Subcutaneous abdominal adipose tissue (tissue), 5 donors: ENCODE measurements around the gene KAZN.

Source experiments
- H3K27ac ChIP-seq: one replicate; pipeline ENCODE4 v1.7.0; 2013; ENCODE audit warnings: low read depth, mild to moderate bottlenecking, inconsistent platforms, low read length, moderate library complexity
- H3K27me3 ChIP-seq, 5 donors: one replicate each; pipeline ENCODE4 v1.7.0; 2013; ENCODE audit warnings: low read length in 5 of 5, inconsistent platforms in 1 of 5; ENCODE audit not compliant: control insufficient read depth in 5 of 5, insufficient read depth in 4 of 5
- H3K36me3 ChIP-seq, 5 donors: one replicate each; pipeline ENCODE4 v1.7.0; 2013; ENCODE audit warnings: low read length in 5 of 5; ENCODE audit not compliant: control insufficient read depth in 5 of 5, insufficient read depth in 5 of 5
- H3K4me1 ChIP-seq, 5 donors: one replicate each; pipeline ENCODE4 v1.7.0; 2013; ENCODE audit warnings: low read length in 5 of 5, mild to moderate bottlenecking in 3 of 5, moderate library complexity in 1 of 5; ENCODE audit not compliant: control insufficient read depth in 5 of 5, insufficient read depth in 5 of 5
- H3K4me3 ChIP-seq, 5 donors: one replicate each; pipeline ENCODE4 v1.7.0; 2013; ENCODE audit warnings: low read length in 5 of 5, low read depth in 1 of 5
- H3K9ac ChIP-seq, 5 donors: one replicate each; pipeline ENCODE4 v1.7.0; 2013; ENCODE audit warnings: low read length in 5 of 5, mild to moderate bottlenecking in 4 of 5, moderate library complexity in 3 of 5
- H3K9me3 ChIP-seq, 5 donors: one replicate each; pipeline ENCODE4 v1.7.0; 2013; ENCODE audit warnings: low read length in 5 of 5; ENCODE audit not compliant: control insufficient read depth in 5 of 5
- donor health status: healthy.
- donor health status: healthy.
- donor health status: healthy.
- donor health status: healthy.
- donor health status: healthy.

The KAZN gene

GRCh38 chr1:14924455-14925331 is 326.2 kb downstream of the KAZN start:
- peak overlapping the region; percentile 71 to 81 (median 74) for H3K4me3 ChIP-seq
- peak overlapping the region in 3 of 5 donors; percentile 33 to 74 (median 42) for H3K9ac ChIP-seq
- peaks cover 0 to 2% (median 0%) of the 10 kb centered on the region in 5 donors for H3K27me3 ChIP-seq

GRCh38 chr1:14925336-14926136 is 327.1 kb downstream of the KAZN start:
- peaks cover 7 to 48% (median 38%) of the 10 kb centered on the region in 5 donors for H3K4me1 ChIP-seq
- peak overlapping the region in 2 of 5 donors; percentile 33 to 74 for H3K9ac ChIP-seq
- no peaks in the 10 kb centered on the region for H3K36me3 ChIP-seq
- H3K9me3 ChIP-seq, result no peaks in the 10 kb centered on the region
- H3K27me3 ChIP-seq, result peaks cover 0 to 2% (median 0%) of the 10 kb centered on the region in 5 donors
- peak overlapping the region; percentile 71 to 81 (median 74) for H3K4me3 ChIP-seq
- no peak overlapping the region for H3K27ac ChIP-seq

More at GRCh38 chr1:14924455-14925331, 326.2 kb downstream of the KAZN start:
- Histone ChIP-seq H3K4me1 (peaks cover 3 to 40% (median 29%) of the 10 kb centered on the region in 5 donors), H3K36me3 (no peaks in the 10 kb centered on the region), H3K9me3 (no peaks in the 10 kb centered on the region), H3K27ac (no peak overlapping the region)

- no peak overlapping the region for H3K9ac ChIP-seq
- H3K9me3 ChIP-seq, result no peaks in the 10 kb centered on the region
- H3K4me1 ChIP-seq, result peaks cover 10 to 48% (median 43%) of the 10 kb centered on the region in 5 donors
These were observed 327.7 kb downstream of the KAZN start for GRCh38 chr1:14926229-14926628.

GRCh38 chr1:14926818-14927575 is 328.5 kb downstream of the KAZN start:
- Histone ChIP-seq H3K27ac (no peak overlapping the region), H3K4me3 (no peak overlapping the region), H3K9ac (no peak overlapping the region)

More at GRCh38 chr1:14926229-14926628, 327.7 kb downstream of the KAZN start:
- no peaks in the 10 kb centered on the region for H3K36me3 ChIP-seq
- no peak overlapping the region for H3K4me3 ChIP-seq
- no peak overlapping the region for H3K27ac ChIP-seq
- H3K27me3 ChIP-seq, result peaks cover 0 to 2% (median 0%) of the 10 kb centered on the region in 5 donors

GRCh38 chr1:14928412-14928811 is 329.9 kb downstream of the KAZN start:
- H3K27ac ChIP-seq, result no peak overlapping the region
- H3K4me1 ChIP-seq, result peaks cover 12 to 51% (median 41%) of the 10 kb centered on the region in 5 donors
- peaks cover 0 to 2% (median 0%) of the 10 kb centered on the region in 5 donors for H3K27me3 ChIP-seq
- no peak overlapping the region for H3K9ac ChIP-seq
- H3K4me3 ChIP-seq, result no peak overlapping the region
- no peaks in the 10 kb centered on the region for H3K9me3 ChIP-seq
- no peaks in the 10 kb centered on the region for H3K36me3 ChIP-seq

More at GRCh38 chr1:14926818-14927575, 328.5 kb downstream of the KAZN start:
- H3K36me3 ChIP-seq, result no peaks in the 10 kb centered on the region
- H3K27me3 ChIP-seq, result peaks cover 0 to 2% (median 0%) of the 10 kb centered on the region in 5 donors
- no peaks in the 10 kb centered on the region for H3K9me3 ChIP-seq
- H3K4me1 ChIP-seq, result peaks cover 12 to 53% (median 47%) of the 10 kb centered on the region in 5 donors

GRCh38 chr1:14928886-14929546 is 330.5 kb downstream of the KAZN start:
- Histone ChIP-seq H3K4me1 (peaks cover 12 to 48% (median 37%) of the 10 kb centered on the region in 5 donors), H3K36me3 (no peaks in the 10 kb centered on the region), H3K27ac (no peak overlapping the region), H3K27me3 (peaks cover 0 to 2% (median 0%) of the 10 kb centered on the region in 5 donors), H3K9me3 (no peaks in the 10 kb centered on the region), H3K9ac (no peak overlapping the region), H3K4me3 (no peak overlapping the region)

GRCh38 chr1:14929547-14930246 is 331.2 kb downstream of the KAZN start:
- Histone ChIP-seq H3K9ac (no peak overlapping the region), H3K4me3 (no peak overlapping the region), H3K9me3 (no peaks in the 10 kb centered on the region), H3K27ac (no peak overlapping the region), H3K27me3 (peaks cover 0 to 2% (median 0%) of the 10 kb centered on the region in 5 donors), H3K36me3 (no peaks in the 10 kb centered on the region), H3K4me1 (peaks cover 12 to 50% (median 37%) of the 10 kb centered on the region in 5 donors)

GRCh38 chr1:14930247-14930965 is 331.9 kb downstream of the KAZN start:
- Histone ChIP-seq H3K36me3 (no peaks in the 10 kb centered on the region), H3K27ac (peak overlapping the region; percentile 46), H3K27me3 (peaks cover 0 to 2% (median 0%) of the 10 kb centered on the region in 5 donors), H3K4me1 (peaks cover 12 to 47% (median 30%) of the 10 kb centered on the region in 5 donors), H3K9me3 (no peaks in the 10 kb centered on the region), H3K9ac (peak overlapping the region in 3 of 5 donors; percentile 38 to 44 (median 42)), H3K4me3 (no peak overlapping the region)
